Measurements from ENCODE around the gene SRPRB.

SRPRB gene

DNA sequence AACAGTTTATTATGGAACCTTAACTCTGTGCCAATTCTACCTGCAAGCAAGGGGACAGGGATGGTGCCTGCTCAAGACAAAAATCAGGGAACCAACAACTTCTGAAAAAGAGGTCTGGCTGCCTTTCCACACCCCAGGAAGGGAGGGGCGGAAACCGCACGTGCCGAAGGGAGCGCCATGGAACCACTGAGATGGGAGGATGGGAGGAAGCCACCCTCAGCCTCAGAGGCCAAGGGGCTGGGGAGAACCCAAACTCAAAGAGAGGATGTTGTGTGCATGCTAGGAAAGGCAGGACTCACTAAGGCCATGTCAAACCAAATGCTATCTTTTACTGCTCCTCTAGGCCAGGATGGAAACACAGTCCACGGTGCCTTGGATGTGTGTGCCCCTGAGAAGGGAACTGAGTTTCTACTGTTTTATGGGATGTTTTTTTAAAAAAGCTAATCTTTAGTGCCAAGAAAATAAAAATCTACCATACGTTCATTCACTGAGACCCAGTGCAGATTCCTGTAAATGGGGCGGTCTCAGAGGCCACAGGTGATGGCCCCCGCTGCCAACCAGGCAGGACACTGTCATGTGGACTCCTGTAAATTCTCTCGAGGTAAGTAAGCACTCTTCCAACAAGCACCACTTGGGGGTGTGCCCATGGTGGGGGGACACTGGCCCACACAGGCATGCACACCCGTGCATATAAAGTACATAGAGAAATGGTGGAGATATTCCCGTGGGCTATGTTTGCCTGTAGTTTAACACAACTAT is 20.5 kb downstream of the SRPRB start:
- DNase-seq (ENCODE audit: low read depth, low spot score): no peak

DNA sequence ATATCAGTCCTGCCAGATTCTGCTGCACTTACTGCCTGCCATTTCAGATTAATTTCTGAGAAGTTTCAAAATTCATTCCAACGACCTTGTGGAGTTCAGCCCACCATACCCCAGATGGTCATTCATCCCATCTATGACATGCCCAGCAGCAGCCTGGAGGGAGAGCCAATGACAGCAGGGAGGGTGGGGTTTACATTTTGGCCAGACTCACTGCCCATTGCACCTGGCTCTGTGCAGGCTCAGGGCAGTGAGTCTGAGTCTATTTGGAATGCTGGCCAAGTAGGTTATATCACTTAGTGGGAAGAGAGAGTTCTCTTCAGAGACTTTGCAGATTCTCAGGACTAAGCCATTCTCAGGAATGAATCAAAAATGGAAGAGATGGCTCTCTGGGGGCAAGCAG is 21.5 kb downstream of the SRPRB start:
- DNase-seq (ENCODE audit: low read depth, low spot score): no peak

GRCh38 chr3:133827684-133828083 is 22.1 kb downstream of the SRPRB start:
- DNase-seq (ENCODE audit: low read depth, low spot score): no peak

GRCh38 chr3:133828576-133829309 is 23.1 kb downstream of the SRPRB start:
- DNase-seq (ENCODE audit: low read depth, low spot score): no peak

GRCh38 chr3:133829310-133829707 is 23.7 kb downstream of the SRPRB start:
- DNase-seq (ENCODE audit: low read depth, low spot score): no peak

DNA sequence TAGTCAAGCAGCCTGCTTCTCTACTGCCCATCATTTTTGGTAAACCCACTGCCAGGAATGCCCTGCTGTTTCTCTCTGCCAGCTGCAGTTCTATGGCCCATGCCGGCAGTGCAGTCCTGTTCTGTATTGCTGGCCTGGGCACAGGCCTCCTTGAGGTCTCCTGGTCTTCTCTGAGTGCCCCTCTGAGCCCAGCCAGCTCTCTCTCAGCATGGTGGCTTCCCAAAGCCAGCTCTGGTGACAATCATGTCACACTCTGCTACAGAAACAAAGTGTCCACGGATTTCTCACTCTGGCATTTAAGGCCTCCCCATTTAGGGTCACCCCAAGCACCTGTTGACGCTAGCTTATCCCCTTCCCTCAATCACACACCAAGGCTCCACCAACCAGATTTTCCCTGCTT is 24.5 kb downstream of the SRPRB start:
- no peak for DNase-seq (ENCODE audit: low read depth, low spot score)

DNA sequence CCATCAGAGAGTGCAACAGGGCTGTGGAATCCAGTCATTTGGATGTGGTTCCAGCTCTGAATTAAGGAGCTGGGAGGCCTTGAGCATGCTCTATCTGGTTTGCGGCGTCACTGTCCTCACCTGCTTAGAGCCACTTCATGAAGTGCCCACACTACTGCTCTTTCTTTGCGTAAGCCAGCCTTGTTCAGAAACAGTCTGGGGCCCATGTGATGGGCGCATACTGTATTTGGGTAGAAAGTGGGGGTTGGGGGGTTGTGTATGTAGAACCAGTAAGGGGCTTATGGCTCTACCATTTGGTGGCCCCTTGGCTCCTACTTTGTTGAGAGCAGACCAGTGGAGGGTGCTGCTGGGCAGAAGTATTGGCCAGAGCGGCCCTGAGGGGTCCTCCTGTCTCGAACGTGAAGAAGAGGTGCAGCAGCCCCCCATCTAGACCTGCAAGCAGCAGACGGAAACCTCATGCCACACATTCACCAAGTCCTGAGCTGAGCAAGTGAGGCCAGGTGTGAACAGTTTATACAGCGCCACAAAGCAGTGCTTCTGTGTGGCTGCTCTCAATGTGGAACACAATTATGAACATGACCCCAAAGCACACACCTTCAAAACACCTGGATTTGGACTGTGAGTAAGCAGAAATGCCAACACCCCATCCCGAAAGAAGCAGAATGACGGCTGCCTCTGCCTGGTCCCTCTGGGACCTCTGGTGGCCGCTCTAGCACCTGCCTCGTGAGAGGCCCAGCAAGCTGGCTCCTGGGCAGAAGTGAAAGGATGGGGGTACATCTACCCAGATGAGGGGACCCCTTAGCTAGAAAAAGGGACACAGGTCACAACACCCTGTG is 26.6 kb downstream of the SRPRB start:
- DNase-seq (ENCODE audit: low read depth, low spot score): no peak

GRCh38 chr3:133832802-133833144 is 27.2 kb downstream of the SRPRB start:
- no peak for DNase-seq (ENCODE audit: low read depth, low spot score)

- no peak for DNase-seq (ENCODE audit: low read depth, low spot score)
Observed at GRCh38 chr3:133833267-133833666, 27.7 kb downstream of the SRPRB start.

- no peak for DNase-seq (ENCODE audit: low read depth, low spot score)
Observed at GRCh38 chr3:133833880-133834620, 28.4 kb downstream of the SRPRB start.

DNA sequence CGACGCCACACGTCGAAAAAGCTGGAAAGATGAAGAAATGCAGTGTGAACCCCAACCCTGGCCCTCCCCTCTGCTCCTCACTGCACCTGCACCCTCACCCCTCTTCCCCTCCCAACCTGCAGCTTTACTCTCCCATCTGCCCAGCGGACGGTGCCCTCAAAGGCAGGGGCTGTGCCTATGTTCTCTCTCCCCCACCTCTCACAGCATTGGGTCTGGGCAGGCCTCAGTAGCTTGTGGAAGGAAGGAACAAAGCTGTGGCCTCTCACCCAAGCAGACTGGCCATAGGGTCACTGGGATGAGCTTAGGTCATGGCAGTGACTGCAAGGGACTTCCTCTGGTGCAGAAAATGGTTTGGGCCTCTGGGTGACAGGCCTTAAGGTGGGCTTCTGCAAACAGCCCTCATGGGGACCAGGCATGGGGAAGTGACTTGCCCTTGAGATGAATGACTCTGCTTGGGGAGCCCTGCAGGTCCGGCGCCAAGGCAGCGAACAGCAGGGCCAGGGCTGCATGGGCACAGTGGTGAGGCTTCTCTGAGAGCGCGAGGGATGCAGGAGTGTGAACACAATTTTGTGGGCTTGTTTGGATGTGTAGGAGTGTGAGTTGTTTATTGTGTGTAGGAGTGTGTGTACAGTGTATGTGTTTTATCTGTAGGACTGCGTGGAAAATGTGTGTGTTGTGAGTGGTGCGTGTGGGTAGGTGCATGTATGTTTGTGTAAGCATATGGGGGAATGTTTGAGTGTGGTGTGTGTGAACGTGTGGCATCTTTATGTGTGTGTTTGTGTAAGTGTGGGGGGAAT is 29.2 kb downstream of the SRPRB start:
- no peak for DNase-seq (ENCODE audit: low read depth, low spot score)

- no peak for DNase-seq (ENCODE audit: low read depth, low spot score)
Observed at GRCh38 chr3:133835418-133835743, 29.8 kb downstream of the SRPRB start.

DNA sequence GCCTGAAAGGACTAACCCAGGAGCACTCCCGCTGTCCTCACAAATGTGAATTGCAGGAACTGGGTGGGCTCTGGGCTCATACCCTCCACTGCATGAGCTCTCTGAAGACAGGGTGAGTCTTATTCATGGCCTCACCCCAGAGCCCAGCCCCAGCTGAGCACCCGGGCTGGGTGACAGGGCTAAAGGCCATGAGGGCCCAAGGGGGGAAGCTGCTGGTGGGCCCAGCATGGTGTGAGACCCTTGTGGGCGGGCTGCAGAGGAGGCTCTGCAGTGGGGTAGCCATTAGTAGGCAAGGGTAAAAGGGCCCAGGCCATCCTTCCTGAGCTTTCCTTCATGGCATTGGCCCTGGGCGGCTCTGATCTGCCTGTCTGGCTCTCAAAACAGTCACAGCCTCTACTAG is 30.3 kb downstream of the SRPRB start:
- DNase-seq (ENCODE audit: low read depth, low spot score): no peak

- DNase-seq (ENCODE audit: low read depth, low spot score): no peak
Observed at GRCh38 chr3:133836497-133837158, 31.0 kb downstream of the SRPRB start.

DNA sequence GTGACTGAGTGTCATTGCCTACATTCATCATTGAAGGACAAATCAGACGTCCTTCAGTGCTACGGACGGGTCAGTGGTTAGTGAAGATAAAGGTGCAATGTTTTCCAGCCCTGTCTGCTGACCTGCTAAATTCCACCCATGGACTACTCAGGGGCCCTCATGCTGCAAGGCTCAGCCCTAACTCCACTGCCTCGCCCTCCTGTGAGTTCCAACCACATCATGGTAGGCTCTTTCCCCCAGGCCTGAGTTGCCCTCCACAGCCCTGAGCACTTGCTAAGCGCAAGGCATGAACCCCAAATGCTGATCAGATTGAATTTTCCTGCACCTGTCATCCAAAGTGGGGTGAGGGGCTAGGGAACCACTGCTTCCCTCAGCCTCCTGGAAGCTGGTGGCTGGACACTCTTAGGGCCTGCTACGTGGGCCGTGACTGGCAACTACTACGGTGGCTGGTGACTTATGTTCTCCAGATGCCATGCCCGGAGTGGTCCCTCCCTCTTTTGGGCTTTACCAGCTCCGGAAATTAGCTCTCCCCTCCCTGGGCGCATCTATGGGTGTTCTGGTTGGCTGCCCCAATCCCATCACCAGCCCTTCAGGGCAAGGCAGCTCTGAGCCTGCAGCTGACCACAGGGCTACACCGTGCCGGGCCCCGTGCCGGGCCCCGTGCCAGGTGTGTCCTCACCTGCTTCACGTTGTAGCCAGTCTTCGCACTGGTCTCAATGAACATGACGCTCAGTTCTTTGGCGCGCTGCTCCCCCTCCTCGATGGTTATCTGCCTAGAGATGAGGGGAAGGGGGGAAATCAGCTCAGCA is 32.1 kb downstream of the SRPRB start:
- DNase-seq (ENCODE audit: low read depth, low spot score): no peak

DNA sequence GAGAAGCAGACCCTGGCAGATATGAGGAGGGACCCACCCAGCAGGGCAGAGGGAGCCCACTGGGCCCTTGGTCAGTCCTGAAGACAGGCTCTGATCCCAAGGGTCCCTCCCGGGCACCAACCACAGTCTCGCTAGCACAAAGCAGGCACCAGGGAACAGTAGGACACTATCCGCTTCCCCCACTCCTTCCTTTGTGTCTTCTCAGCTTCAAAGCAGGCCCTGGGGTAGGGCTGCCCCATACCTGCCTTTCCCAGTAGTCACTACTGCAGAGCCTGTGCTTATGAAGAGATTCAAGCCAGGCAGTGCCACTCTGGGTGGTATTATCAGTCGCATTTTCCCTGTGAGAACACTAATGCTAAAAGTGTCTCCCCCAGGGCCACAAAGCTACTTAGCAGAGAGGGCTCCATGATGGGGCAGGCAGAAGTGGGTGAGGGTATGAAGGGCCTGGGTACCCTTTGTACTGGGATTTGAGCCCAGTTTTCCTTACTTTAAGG is 32.7 kb downstream of the SRPRB start:
- no peak for DNase-seq (ENCODE audit: low read depth, low spot score)

GRCh38 chr3:133838916-133839800 is 33.5 kb downstream of the SRPRB start:
- no peak for DNase-seq (ENCODE audit: low read depth, low spot score)

- DNase-seq (ENCODE audit: low read depth, low spot score): no peak
Observed at GRCh38 chr3:133840055-133840737, 34.6 kb downstream of the SRPRB start.

All from brain pericyte (primary cell).